H1 (cell line): Measurements from ENCODE around the gene TMEM178B.

ENCODE experiments used
- ATF2 ChIP-seq: IDR thresholded peaks from 2 replicates; pipeline ENCODE4 v1.6.1; 2012; ENCODE audit warnings: low read length, inconsistent platforms
- ATF3 ChIP-seq: IDR thresholded peaks from 2 replicates; pipeline ENCODE4 v1.6.1; 2011; ENCODE audit warnings: low read depth, mild to moderate bottlenecking, low read length; ENCODE audit not compliant: insufficient read depth
- BRCA1 ChIP-seq: IDR thresholded peaks from 2 replicates; pipeline ENCODE4 v1.6.1; 2012; ENCODE audit warnings: low read depth, low read length, improper control_type of control experiment
- CBX8 ChIP-seq: fragments of 300-800, 300-1000 bp; sonication (generic); IDR thresholded peaks from 2 replicates; pipeline ENCODE4 v1.7.1; 2016; ENCODE audit warnings: low read depth, low read length, borderline replicate concordance
- CTCF ChIP-seq, 3 experiments: IDR thresholded peaks; 1 replicate in 2 of 3; 2 replicates in 1 of 3; pipeline versions ENCODE4 v1.5.1 to v1.6.1; 2011; ENCODE audit warnings: low read length in 3 of 3, mild to moderate bottlenecking in 3 of 3, inconsistent platforms in 2 of 3, low read depth in 1 of 3, moderate library complexity in 1 of 3; ENCODE audit not compliant: insufficient read depth in 1 of 3; ENCODE audit errors: control extremely low read depth in 1 of 3
- GTF2F1 ChIP-seq: IDR thresholded peaks from 2 replicates; pipeline ENCODE4 v1.6.1; 2012; ENCODE audit warnings: low read depth, low read length, improper control_type of control experiment, borderline replicate concordance
- POLR2AphosphoS5 ChIP-seq: IDR thresholded peaks from 2 replicates; pipeline ENCODE4 v1.6.1; 2011; ENCODE audit warnings: low read depth, low read length
- SIN3A ChIP-seq, 2 experiments: IDR thresholded peaks in 1 of 2; conservative IDR thresholded peaks in 1 of 2; 2 replicates each; pipeline ENCODE4 v1.6.1; 2011 to 2012; ENCODE audit warnings: low read length in 2 of 2, improper control_type of control experiment in 1 of 2, low read depth in 1 of 2, mild to moderate bottlenecking in 1 of 2
- SRF ChIP-seq: IDR thresholded peaks from 2 replicates; pipeline ENCODE4 v1.6.1; 2011; ENCODE audit warnings: mild to moderate bottlenecking, low read depth, low read length, moderate library complexity

GRCh38 chr7:141468341-141468740 is 394.5 kb downstream of the TMEM178B start:
- TF ChIP-seq CTCF (IDR thresholded peaks at IDR 0.05; ENCODE audit: control extremely low read depth in 1 of 3, insufficient read depth in 1 of 3, low read depth in 1 of 3, low read length in 3 of 3) (no peak), GTF2F1 (no peak), BRCA1 (no peak), POLR2AphosphoS5 (no peak), SIN3A (conservative IDR thresholded peaks at IDR 0.05 in 1 of 2, IDR thresholded peaks at IDR 0.05 in 1 of 2; ENCODE audit: low read depth in 1 of 2, low read length in 2 of 2) (no peak), ATF2 (no peak), ATF3 (no peak), SRF (no peak), CBX8 (no peak)
